Frontal cortex (tissue), 4 donors: ENCODE data around the gene JAZF1. TPM values are rescaled to one million over a fixed set of nuclear protein-coding genes. Genes with fewer than 3 reads are reported as not detected.

ENCODE experiments used
- DNase-seq, 2 donors: peaks; one replicate each; pipeline ENCODE4 v3.0.0; 2012; ENCODE audit warnings: low spot score in 2 of 2
- FAIRE-seq: peaks from 2 replicates; lab custom pipeline; 2012; peaks lifted over from hg19 to GRCh38; lab: Jason Lieb, UNC
- total RNA-seq: library from RNA; depleted of rRNA; stranded (reverse); fragments of >200 nt; gene quantifications from one replicate; pipeline ENCODE4 v1.2.3, GENCODE V29; 2014
- donor health status: control.
- donor health status: control.
- donor health status: control.

Gene JAZF1
- total RNA-seq, 1 donor from 2014 or later: 39.5 TPM

DNA sequence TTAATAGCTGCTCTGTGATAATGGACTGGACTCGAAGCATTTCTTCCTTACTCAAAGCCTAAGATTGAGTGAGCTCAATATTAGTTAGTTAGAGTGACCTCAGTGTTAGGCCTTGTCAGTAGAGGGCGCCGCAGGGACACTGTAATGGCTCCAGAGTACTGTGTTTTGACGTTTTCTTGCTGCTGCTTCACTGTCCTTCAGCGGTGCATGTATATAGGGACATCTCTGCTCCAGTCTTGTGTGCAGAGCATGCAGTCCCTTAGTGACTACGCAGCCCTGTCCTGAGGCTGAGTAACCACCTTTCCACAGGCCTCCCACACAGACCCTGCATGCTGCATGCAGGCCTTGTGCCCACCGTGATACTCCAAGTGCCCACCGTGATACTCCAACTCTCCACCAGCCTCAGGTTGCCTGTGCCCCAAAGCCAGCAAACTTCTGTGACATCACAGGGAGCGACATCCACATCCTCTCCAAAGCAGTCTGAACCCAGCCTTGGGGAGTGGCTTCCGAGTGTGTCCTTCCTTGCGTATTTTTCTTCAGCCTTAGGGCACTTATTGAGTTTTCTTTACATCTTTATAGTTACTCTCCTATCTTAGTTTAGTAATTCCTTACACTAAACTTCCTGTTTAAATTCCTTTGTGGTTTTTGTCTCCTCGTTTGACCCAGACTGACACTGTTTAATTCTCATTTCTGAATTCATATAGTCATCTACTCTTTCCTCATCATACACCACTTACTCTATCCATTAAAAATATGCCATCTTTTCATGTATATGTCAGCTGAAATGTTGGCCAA, 118.2 kb downstream of the JAZF1 start:
- FAIRE-seq: no peak
- peak in 1 of 2 donors; percentile 16 for DNase-seq

- FAIRE-seq (no peak), DNase-seq (no peak)
These were observed 118.8 kb downstream of the JAZF1 start for GRCh38 chr7:28061824-28062196.

GRCh38 chr7:28060371-28060950, 120.1 kb downstream of the JAZF1 start:
- FAIRE-seq: no peak
- DNase-seq: no peak

DNA sequence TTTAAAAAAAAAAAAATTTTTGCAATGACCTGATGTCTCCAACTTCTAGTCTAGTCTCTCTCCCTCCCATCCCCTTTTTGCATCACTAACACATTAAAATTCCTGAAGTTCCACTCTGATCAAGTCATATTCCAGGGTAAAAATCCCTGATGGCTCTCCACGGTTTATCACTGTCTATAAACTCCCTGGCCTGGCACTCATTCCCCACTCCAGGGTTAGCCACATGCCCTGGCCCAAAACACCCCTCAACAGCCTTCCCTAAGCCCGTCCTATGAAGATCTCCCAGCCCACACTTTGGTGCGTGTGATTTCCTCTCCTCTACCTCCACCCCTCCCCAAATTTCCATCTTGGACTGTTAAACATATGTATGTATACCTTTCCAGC, 125.4 kb downstream of the JAZF1 start:
- DNase-seq (no peak), FAIRE-seq (no peak)

DNA sequence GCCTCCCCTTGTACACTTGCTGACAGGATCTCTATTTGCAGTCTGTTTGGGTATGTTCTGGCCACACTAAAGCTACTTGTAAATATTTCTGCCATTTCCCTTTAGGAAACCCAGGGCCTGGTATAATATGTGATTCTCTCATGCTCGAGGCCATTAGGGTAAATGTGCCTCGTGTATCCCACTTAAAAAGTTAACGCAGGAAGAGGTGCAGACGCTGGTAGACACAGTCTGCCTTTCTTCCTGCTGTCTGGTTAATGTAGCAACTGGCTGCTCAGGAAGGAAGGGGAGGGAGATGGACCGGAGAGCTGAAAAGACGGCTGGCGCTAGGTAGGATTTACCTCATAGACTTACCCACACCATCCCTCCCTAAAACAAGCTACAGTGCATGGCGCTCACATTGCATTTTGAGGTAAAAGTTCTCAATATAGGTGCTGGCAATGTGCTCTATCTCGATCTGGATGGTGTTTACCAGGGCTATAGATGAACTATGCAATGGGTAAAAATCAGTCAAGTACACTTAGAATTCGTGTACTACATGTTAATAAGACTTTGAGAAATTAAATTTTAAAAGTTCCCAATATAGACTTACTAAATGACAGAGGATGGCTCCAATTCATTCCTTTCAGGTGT, 125.9 kb downstream of the JAZF1 start:
- DNase-seq: no peak
- FAIRE-seq: no peak

DNA sequence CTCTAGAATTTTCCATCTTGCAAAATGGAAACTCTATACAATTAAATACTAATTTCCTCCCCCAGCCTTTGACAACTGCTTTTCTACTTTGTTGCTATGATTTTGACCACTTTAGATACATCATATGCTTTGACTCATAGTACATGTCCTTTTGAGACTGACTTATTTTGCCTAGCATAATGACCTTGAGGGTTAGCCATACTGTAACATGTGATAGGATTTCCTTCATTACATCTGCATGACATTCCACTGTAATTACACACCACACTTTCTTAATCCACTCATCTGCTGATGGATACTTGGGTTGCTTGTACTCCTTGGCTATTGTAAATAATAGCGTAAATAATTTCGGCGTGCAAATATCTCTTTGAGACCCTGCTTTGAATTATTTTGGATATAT, 127.7 kb downstream of the JAZF1 start:
- no peak for FAIRE-seq
- DNase-seq: no peak

DNA sequence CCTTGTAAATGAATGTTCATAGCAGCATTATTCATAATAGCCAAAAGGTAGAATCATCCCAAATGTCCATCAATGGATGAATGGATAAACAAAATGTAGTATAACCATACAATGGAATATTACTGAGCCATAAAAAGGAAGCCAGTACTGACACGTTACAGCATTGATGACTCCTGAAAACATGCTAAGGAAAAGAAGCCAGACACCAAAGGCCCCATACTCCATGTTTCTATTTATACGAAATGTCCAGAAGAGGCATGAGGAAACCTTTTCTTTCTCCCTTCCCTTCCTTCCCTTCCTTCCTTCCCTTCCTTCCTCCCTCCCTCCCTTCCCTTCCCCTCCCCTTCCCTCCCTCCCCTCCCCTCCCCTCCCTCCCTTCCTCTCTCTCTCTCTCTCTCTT, 131.9 kb downstream of the JAZF1 start:
- DNase-seq: no peak
- FAIRE-seq: no peak

- DNase-seq (no peak), FAIRE-seq (no peak)
These were observed 134.6 kb downstream of the JAZF1 start for GRCh38 chr7:28046035-28046434.

DNA sequence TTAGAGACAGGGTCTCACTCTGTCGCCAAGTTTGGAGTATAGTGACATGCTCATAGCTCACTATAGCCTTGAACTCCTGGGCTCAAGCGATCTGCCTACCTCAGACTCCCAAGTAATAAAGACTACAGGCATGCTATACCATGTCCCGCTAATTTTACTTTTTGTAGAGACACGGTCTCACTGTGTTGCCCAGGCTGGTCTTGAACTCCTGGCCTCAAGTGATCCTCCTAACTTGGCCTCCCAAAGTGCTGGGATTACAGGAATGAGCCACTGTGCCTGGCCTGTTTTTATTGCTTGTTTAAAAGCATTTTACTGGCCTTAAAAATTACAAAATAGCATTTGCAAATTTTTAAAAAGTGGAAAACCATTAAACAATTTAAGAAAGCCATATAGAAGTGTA, 135.0 kb downstream of the JAZF1 start:
- DNase-seq (no peak), FAIRE-seq (no peak)

DNA sequence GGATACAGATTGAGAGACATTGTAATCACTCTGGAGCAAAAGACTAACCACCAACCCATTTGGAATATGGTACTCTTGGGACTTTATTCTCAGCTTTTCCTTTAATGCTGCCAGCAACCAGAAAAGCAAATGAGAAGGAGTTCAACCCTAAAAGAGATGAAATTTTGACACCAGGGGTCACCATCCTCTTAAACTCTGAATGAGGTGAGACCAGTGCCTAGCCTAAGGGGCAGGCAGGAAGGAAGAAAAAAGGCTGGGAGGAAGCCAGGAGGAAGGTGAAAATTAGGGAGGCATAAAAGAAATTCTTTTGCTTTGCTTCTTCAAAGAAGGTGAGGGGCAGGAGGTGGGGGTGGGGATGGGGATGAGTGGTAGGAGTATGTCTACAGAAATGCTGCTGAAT, 135.8 kb downstream of the JAZF1 start:
- no peak for FAIRE-seq
- no peak for DNase-seq

DNA sequence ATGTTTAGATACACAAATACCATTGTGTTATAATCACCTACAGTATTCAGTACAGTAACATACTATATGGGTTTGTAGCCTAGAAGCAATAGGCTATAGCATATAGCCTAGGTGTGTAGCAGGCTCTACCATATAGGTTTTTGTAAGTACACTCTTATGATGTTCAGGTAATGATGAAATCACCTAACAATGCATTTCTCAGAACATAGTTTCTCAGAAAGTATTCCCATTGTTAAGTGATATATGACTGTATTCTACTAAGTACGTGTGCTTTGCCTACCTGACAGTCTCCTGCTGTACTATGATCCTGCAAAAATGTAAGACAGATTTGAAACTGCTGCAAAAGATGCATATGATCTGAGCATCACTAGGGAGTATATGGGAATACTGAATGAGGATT, 137.9 kb downstream of the JAZF1 start:
- DNase-seq (no peak), FAIRE-seq (no peak)

DNA sequence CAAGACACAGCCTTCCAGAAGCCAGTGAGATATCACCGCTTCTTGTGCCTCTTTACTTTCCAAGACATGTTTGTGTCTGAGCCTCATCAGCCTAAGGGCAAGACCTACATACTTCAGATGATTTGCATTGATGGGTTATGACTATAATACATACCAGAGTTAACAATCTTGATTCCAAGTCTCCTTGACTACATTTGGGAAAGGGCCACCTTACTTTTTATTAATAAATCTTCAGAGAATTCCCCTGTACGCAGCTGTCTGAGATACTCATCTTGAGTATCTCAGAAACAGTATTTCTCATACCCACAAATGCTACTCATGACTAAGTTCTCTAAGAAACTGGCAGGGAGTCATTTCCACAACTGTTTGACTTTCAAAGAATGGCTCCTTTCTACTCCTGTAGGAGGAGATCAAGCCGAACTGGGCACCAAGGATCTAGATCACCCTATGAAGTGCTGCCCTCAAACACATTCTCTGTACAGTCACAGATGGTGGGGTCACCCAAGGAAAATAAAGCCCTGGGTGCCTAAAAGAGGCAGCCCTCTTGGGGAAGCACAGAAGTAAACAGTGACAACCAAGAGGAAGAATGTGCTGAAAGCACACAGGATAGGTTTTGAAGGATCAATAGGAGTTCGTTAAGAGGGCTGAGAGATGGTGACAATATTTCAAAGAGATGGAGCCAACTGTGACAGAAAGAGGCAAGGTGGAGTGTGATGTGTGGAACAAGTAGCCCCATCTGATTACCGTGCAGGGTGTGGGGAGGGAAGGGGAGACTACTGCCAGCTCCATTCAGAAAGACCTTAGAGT, 138.9 kb downstream of the JAZF1 start:
- no peak for DNase-seq
- FAIRE-seq: no peak

- no peak for FAIRE-seq
- no peak for DNase-seq
These were observed 142.3 kb downstream of the JAZF1 start for GRCh38 chr7:28038175-28038797.

DNA sequence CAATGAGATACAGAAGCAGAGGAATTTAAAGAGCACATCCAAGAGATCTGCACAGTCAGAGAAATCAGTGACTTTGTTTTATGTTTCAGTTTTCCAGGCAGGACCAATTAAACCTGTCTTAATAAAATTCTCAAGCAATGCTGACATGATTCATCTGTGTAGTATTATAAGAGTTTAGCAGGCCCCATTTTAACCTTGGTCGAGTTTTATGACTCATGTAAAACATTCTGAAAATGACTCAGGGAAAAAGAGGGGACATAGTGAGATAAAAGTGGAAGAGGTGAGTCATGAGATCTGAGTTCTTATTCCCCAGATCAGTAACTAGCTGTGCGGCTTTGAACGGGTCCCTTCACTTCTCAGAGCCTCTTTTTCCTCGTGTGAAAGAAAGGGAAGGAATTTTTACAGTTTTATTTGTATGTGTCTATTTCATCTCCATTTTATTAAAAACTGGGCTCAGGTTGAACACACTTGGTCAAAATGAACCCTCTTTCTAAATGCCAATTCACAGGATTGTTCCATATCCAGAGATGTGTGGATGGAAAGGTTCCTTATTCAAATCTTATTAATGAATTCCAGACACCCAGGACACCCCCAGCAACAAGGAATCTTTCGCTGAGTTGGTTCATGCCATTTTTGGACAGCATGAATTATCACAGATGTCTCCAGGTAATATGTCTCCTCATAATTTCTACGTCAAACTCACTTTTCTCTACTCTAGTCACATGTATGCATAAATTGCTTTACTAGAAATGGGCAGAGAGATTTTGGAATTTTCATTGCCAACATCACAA, 143.2 kb downstream of the JAZF1 start:
- no peak for DNase-seq

DNA sequence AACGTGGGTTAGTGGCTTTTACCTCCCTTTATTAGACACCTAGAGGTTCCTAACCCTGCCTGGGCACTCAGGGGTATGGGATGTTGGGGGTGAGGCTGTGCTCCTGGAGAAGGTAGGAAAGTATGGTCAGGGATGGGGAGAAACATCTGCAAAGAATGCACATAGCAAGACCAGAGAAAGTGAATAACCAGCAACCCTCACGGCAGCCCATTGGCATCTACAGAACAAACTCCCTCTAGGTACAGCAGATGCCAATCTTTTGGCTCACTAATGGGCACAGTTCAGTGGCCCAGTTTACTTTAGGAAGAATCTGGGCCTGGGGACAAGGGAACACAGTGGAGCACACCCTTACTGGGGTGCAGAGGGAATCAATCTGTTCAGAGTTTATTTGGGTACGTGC, 143.9 kb downstream of the JAZF1 start:
- DNase-seq (no peak), FAIRE-seq (no peak)

More for the DNA sequence above, 143.2 kb downstream of the JAZF1 start:
- no peak for FAIRE-seq

GRCh38 chr7:28033386-28033785, 147.2 kb downstream of the JAZF1 start:
- DNase-seq: no peak
- FAIRE-seq: no peak

DNA sequence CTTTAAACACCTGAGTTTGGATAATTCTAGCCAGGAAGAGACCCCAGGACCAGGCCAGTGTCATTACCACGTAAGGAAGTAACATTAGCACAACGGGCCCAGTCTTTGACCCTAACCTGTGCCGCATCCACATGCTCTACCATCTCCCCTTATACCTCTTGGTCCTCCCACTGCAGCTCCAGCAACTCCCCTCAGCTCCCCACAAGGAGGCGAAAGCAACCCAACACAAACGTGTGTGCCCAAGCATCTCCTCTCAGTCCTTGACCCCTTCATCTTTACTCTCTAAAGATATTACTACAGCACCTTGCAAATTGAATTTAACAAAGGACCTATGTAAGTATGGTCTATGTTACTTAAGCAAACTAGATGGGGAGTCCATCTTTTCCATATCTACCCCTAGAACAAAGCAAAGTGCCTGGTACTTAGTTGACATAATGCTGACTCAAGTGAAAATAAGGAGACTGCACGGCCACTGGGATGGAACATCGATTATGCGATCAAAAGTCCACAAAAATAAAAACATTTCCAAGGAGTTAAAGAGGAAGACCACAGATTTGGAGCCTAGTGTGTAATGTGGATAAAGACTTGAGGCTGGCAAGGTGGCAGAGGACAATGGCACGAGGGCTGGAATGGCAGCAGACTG, 147.7 kb downstream of the JAZF1 start:
- FAIRE-seq (no peak), DNase-seq (no peak)

DNA sequence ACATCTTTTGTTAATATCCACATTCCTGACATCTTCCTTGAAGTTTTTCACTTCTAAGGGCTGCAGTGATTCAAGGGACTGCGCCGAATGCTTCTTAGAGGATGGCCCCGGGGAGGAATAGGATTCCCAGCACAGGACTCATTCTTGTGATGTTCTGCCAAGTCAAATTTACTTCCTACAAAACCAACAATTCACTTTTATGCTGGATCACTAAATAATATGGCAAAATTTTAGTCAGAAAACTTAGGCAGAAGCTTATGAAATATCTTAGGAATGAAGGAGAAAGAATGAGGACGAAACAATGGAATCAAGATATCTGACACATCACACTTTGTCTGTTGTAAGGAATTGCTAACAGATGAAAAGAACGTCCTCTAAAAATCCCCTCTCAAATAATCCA, 151.5 kb downstream of the JAZF1 start:
- FAIRE-seq (no peak), DNase-seq (no peak)

DNA sequence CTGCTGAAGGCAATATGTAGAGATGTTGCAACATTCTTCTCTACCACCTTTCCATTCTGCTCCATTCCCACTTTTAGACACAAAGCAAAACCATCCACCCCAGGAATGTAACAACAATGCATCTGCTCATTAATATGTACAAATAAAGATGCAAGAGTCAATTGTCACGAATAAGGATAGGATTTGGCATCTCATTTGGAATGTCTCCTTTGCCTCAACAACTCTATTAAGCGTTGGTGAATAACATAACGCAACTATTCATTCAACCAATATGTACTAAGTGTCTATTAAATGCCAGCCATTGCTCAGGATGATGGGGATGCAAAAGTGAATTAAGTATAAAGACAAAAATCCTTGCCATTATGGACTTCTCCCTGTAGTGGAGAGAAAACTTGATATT, 152.1 kb downstream of the JAZF1 start:
- DNase-seq (no peak), FAIRE-seq (no peak)
